ENCODE measurements around the gene LIPG. TPM values are rescaled to one million over a fixed set of nuclear protein-coding genes. Genes with fewer than 3 reads are reported as not detected.

LIPG gene
- total and polyA plus RNA-seq, 5 donors from 2014 or later = not detected

DNA sequence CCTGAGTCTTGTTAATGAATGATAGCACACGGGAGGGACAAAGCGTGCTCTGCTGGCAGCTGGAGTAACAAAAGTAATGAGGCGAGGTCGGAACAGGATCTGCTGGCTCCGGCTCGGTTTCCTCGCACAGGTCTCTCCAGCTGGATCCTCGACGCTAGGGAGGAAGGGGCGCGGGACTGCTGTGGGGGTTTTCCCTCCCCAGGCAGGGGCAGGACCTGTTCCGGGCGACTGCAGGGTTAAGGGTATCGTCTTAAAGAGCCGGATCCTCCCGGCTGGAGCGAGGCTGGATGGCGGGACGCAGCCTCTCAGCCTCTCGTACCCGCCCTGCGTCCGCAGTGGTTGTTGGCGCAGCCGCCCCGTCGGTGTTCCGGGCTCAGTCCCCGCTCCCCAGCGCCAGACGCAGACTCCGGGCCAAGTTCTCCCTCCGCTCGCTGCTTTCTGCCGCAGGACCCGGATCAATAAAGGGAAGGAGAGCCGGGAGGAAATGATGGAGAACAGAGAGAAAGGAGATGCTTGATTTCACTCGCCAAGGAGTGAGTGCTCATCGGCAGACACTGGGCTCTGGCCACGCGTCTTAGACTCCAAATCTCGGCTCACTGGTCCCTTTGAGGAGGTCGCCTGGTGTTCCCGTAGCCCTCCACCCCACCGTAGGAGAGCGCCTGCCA, 1.1 kb upstream of the LIPG start:
- no peak overlapping the region for H3K27ac Mint-ChIP-seq
- Histone ChIP-seq H3K36me3 (ENCODE audit: control insufficient read depth, insufficient read depth, low read length) (no peaks in the 10 kb centered on the region), H3K4me3 (ENCODE audit: low read depth, low read length) (no peak overlapping the region), H3K4me1 (ENCODE audit: control insufficient read depth, insufficient read depth, low read length, poor library complexity, severe bottlenecking) (peaks cover 12% of the 10 kb centered on the region), H3K27ac (ENCODE audit: insufficient read depth, low read length, poor library complexity, severe bottlenecking) (no peak overlapping the region), H3K27me3 (ENCODE audit: control insufficient read depth, insufficient read depth, low read length) (peaks cover 36% of the 10 kb centered on the region), H3K9me3 (ENCODE audit: control insufficient read depth in 2 of 2, low read length in 2 of 2) (no peaks in the 10 kb centered on the region)
- peak overlapping the region in 3 of 4 donors; percentile 72 to 80 (median 77) for H3K4me3 Mint-ChIP-seq
- ATAC-seq (ENCODE audit: low read depth in 2 of 2) (no peak), DNase-seq (no peak)
- H3K36me3 Mint-ChIP-seq = no peaks in the 10 kb centered on the region
- peaks cover 0 to 2% (median 0%) of the 10 kb centered on the region in 7 donors for H3K9me3 Mint-ChIP-seq
- H3K4me1 Mint-ChIP-seq = peaks cover 0 to 28% (median 2%) of the 10 kb centered on the region in 4 donors
- H3K27me3 Mint-ChIP-seq = peaks cover 71% of the 10 kb centered on the region

DNA sequence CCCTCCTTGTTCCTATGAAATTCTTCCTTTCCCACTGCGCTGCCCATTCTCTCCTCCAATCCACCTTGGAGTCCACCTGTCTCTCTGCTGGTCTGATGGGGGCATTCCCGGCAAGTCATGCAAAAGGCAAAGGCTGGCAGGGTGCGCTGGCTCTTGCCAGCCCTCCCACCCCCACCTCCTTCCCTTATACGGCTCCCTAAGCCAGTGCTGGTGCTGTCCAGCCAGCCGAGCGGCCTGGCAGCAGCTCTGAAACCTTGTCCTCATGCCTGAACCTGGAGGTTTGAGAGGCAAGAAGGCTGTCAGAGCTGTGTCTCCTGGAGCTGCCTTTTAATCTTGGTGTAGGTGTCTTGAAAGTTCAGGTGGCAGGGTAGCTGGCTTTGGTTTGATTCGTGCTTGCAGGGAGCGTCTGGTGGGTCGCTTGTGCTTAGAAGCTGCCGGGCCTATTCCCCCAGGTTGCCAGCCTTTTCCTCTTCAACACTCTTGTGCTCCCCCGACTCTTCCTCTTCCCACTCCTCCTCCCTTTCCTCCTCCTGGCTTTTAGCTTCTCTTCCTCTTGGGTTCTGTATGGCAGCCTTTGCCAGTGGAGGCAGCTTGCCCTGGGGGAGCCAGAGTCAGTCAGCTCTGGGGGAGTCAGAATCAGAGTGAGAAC, 748 bp downstream of the LIPG start:
- H3K27me3 Mint-ChIP-seq = peaks cover 73% of the 10 kb centered on the region
- no peaks in the 10 kb centered on the region for H3K36me3 Mint-ChIP-seq
- H3K4me1 ChIP-seq (ENCODE audit: control insufficient read depth, insufficient read depth, low read length, poor library complexity, severe bottlenecking) = peaks cover 12% of the 10 kb centered on the region
- DNase-seq (no peak), ATAC-seq (ENCODE audit: low read depth in 2 of 2) (no peak)
- peaks cover 43% of the 10 kb centered on the region for H3K27me3 ChIP-seq (ENCODE audit: control insufficient read depth, insufficient read depth, low read length)
- no peak overlapping the region for H3K27ac ChIP-seq (ENCODE audit: insufficient read depth, low read length, poor library complexity, severe bottlenecking)
- H3K4me1 Mint-ChIP-seq = peaks cover 0 to 28% (median 2%) of the 10 kb centered on the region in 4 donors
- no peaks in the 10 kb centered on the region for H3K36me3 ChIP-seq (ENCODE audit: control insufficient read depth, insufficient read depth, low read length)
- H3K4me3 ChIP-seq (ENCODE audit: low read depth, low read length) = no peak overlapping the region
- no peaks in the 10 kb centered on the region for H3K9me3 ChIP-seq (ENCODE audit: control insufficient read depth in 2 of 2, low read length in 2 of 2)
- no peak overlapping the region for H3K27ac Mint-ChIP-seq
- peak overlapping the region in 2 of 4 donors; percentile 72 to 80 for H3K4me3 Mint-ChIP-seq
- H3K9me3 Mint-ChIP-seq = peaks cover 0 to 2% (median 0%) of the 10 kb centered on the region in 7 donors

DNA sequence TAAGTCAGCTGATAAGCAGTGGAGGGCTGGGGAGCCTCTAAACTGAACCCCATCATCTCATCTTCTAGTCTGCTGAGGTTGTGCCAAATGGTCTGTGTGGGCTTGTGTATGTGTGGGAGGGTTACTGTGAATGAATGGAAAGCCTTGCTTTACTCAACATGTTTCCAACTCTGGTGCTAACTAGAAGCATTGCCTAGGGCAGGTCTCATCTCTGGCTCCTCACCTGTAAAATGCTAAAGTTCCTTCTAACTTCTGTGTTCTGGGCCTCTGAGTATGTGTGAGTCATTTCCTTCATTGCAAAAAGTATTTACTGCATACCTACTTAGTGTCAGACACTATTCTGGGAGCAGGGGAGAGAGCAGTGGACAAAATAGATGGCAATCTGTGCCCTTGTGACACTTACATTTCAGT, 1.3 kb downstream of the LIPG start:
- H3K27me3 ChIP-seq (ENCODE audit: control insufficient read depth, insufficient read depth, low read length) = peaks cover 43% of the 10 kb centered on the region
- DNase-seq (no peak), ATAC-seq (ENCODE audit: low read depth in 2 of 2) (no peak)
- no peaks in the 10 kb centered on the region for H3K9me3 ChIP-seq (ENCODE audit: control insufficient read depth in 2 of 2, low read length in 2 of 2)
- peaks cover 0 to 28% (median 2%) of the 10 kb centered on the region in 4 donors for H3K4me1 Mint-ChIP-seq
- no peak overlapping the region for H3K27ac ChIP-seq (ENCODE audit: insufficient read depth, low read length, poor library complexity, severe bottlenecking)
- no peak overlapping the region for H3K27ac Mint-ChIP-seq
- H3K4me1 ChIP-seq (ENCODE audit: control insufficient read depth, insufficient read depth, low read length, poor library complexity, severe bottlenecking) = peaks cover 12% of the 10 kb centered on the region
- peak overlapping the region in 1 of 4 donors; percentile 35 for H3K4me3 Mint-ChIP-seq
- H3K36me3 Mint-ChIP-seq = no peaks in the 10 kb centered on the region
- no peaks in the 10 kb centered on the region for H3K36me3 ChIP-seq (ENCODE audit: control insufficient read depth, insufficient read depth, low read length)
- no peak overlapping the region for H3K4me3 ChIP-seq (ENCODE audit: low read depth, low read length)
- H3K9me3 Mint-ChIP-seq = peaks cover 0 to 2% (median 0%) of the 10 kb centered on the region in 7 donors
- peaks cover 78% of the 10 kb centered on the region for H3K27me3 Mint-ChIP-seq

DNA sequence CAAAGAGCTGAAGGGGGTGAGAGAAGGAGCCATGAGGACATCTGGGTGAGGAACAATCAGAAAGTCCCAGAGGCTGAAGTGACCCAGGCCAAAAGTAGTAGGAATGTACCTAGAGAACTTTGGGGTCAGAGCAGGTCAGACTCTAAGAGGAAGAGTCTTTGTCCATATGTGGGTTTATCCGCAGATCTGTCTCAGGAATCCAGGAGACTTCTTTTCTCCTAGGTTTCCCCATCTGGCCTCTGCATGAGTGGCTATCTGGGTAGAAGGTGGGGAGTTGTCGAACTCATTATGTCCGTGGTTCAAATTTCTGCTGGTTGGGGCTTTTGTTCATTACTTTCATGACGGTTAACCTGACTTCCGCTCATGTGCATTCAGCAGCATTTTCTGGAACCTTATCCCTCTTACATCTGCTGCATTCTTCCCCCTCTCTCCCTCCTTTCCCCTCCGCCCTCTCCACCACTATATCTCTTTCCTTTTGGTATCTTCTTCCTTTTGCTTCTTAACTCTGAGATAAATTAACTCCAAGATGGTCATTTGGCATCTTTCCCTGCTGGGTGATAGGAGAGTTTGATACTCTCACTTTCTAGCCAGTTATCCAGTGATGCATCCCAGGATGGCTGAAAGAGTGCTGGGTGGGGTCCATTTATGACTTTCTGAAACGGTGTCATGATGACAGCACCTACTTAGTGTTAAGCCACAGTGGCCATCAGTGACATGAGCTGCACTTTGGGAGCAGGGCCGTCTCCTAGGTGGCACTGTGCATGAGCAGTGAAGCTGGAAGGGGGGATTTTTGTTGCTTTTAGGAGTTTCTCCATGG, 2.1 kb downstream of the LIPG start:
- no peaks in the 10 kb centered on the region for H3K36me3 Mint-ChIP-seq
- H3K27me3 Mint-ChIP-seq = peaks cover 73% of the 10 kb centered on the region
- Histone ChIP-seq H3K27ac (ENCODE audit: insufficient read depth, low read length, poor library complexity, severe bottlenecking) (no peak overlapping the region), H3K4me3 (ENCODE audit: low read depth, low read length) (no peak overlapping the region), H3K9me3 (ENCODE audit: control insufficient read depth in 2 of 2, low read length in 2 of 2) (no peaks in the 10 kb centered on the region), H3K4me1 (ENCODE audit: control insufficient read depth, insufficient read depth, low read length, poor library complexity, severe bottlenecking) (peaks cover 12% of the 10 kb centered on the region), H3K36me3 (ENCODE audit: control insufficient read depth, insufficient read depth, low read length) (no peaks in the 10 kb centered on the region), H3K27me3 (ENCODE audit: control insufficient read depth, insufficient read depth, low read length) (peaks cover 43% of the 10 kb centered on the region)
- ATAC-seq (ENCODE audit: low read depth in 2 of 2) = no peak
- H3K27ac Mint-ChIP-seq = no peak overlapping the region
- H3K4me1 Mint-ChIP-seq = peaks cover 0 to 28% (median 2%) of the 10 kb centered on the region in 4 donors
- H3K4me3 Mint-ChIP-seq = peak overlapping the region in 2 of 4 donors; percentile 4 to 35
- peaks cover 0 to 2% (median 0%) of the 10 kb centered on the region in 7 donors for H3K9me3 Mint-ChIP-seq
- DNase-seq = no peak

DNA sequence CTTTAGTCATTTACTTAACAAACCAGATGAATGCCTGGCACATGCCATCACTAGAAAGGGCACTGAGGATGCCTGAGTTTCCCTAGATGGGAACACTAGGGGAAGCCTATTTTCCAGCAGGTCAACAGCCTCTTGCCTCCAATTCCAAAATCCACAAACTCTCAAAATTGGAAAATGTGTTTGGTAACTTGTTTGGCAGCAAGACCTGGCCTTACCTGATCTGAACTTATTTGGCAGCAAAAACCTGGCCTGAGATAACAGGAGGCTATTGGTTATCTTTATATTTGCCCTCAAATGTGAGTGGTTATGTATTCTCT, 2.6 kb downstream of the LIPG start:
- H3K27ac Mint-ChIP-seq = no peak overlapping the region
- Histone ChIP-seq H3K9me3 (ENCODE audit: control insufficient read depth in 2 of 2, low read length in 2 of 2) (no peaks in the 10 kb centered on the region), H3K4me1 (ENCODE audit: control insufficient read depth, insufficient read depth, low read length, poor library complexity, severe bottlenecking) (peaks cover 12% of the 10 kb centered on the region), H3K27ac (ENCODE audit: insufficient read depth, low read length, poor library complexity, severe bottlenecking) (no peak overlapping the region), H3K4me3 (ENCODE audit: low read depth, low read length) (no peak overlapping the region), H3K27me3 (ENCODE audit: control insufficient read depth, insufficient read depth, low read length) (peaks cover 43% of the 10 kb centered on the region), H3K36me3 (ENCODE audit: control insufficient read depth, insufficient read depth, low read length) (no peaks in the 10 kb centered on the region)
- peaks cover 0 to 28% (median 2%) of the 10 kb centered on the region in 4 donors for H3K4me1 Mint-ChIP-seq
- peaks cover 0 to 2% (median 0%) of the 10 kb centered on the region in 7 donors for H3K9me3 Mint-ChIP-seq
- peaks cover 68% of the 10 kb centered on the region for H3K27me3 Mint-ChIP-seq
- ATAC-seq (ENCODE audit: low read depth in 2 of 2) (no peak), DNase-seq (no peak)
- no peak overlapping the region for H3K4me3 Mint-ChIP-seq
- no peaks in the 10 kb centered on the region for H3K36me3 Mint-ChIP-seq

DNA sequence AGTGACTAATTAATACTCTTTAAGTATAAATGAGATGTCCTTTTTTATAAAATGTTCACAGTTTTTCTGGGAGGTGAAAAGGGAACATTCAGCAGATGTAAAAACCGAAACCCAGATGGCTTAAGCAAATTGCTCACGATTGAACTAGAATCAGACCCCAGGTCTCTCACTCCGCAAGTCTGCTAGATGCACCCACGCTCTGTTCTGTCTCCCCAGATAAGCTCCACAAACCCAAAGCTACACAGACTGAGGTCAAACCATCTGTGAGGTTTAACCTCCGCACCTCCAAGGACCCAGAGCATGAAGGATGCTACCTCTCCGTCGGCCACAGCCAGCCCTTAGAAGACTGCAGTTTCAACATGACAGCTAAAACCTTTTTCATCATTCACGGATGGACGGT, 3.2 kb downstream of the LIPG start:
- ATAC-seq (ENCODE audit: low read depth in 2 of 2) (no peak), DNase-seq (no peak)
- Histone ChIP-seq H3K4me3 (ENCODE audit: low read depth, low read length) (no peak overlapping the region), H3K27ac (ENCODE audit: insufficient read depth, low read length, poor library complexity, severe bottlenecking) (no peak overlapping the region), H3K4me1 (ENCODE audit: control insufficient read depth, insufficient read depth, low read length, poor library complexity, severe bottlenecking) (peaks cover 12% of the 10 kb centered on the region), H3K27me3 (ENCODE audit: control insufficient read depth, insufficient read depth, low read length) (peaks cover 40% of the 10 kb centered on the region), H3K36me3 (ENCODE audit: control insufficient read depth, insufficient read depth, low read length) (no peaks in the 10 kb centered on the region), H3K9me3 (ENCODE audit: control insufficient read depth in 2 of 2, low read length in 2 of 2) (no peaks in the 10 kb centered on the region)
- Mint-ChIP-seq H3K4me1 (peaks cover 0 to 28% (median 2%) of the 10 kb centered on the region in 4 donors), H3K27ac (no peak overlapping the region), H3K27me3 (peaks cover 62% of the 10 kb centered on the region), H3K4me3 (no peak overlapping the region), H3K36me3 (no peaks in the 10 kb centered on the region), H3K9me3 (peaks cover 0 to 2% (median 0%) of the 10 kb centered on the region in 7 donors)

DNA sequence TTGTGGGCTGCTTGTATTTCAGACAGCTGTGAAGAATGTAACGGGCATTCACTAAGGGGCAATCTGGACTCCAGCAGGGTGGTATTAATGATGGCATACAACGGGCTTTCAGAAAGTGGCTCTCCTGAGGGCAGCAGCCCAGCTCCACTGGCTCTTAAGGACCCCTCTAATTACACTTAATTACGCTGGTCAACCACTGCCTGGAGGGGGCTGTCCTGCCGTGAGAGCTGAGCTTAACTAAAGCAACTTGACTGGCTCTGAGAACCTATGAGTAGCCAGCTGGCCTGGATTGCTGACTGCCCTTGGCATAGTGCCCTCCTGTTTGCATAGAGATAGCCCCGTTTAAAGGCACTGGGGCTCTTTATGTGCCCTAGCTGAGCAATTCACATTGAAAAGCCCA, 3.8 kb downstream of the LIPG start:
- Histone ChIP-seq H3K27ac (ENCODE audit: insufficient read depth, low read length, poor library complexity, severe bottlenecking) (no peak overlapping the region), H3K36me3 (ENCODE audit: control insufficient read depth, insufficient read depth, low read length) (no peaks in the 10 kb centered on the region), H3K27me3 (ENCODE audit: control insufficient read depth, insufficient read depth, low read length) (peaks cover 36% of the 10 kb centered on the region), H3K4me3 (ENCODE audit: low read depth, low read length) (no peak overlapping the region), H3K9me3 (ENCODE audit: control insufficient read depth in 2 of 2, low read length in 2 of 2) (no peaks in the 10 kb centered on the region), H3K4me1 (ENCODE audit: control insufficient read depth, insufficient read depth, low read length, poor library complexity, severe bottlenecking) (peaks cover 12% of the 10 kb centered on the region)
- Mint-ChIP-seq H3K4me3 (no peak overlapping the region), H3K4me1 (peaks cover 0 to 24% (median 2%) of the 10 kb centered on the region in 4 donors), H3K27ac (no peak overlapping the region), H3K27me3 (peaks cover 57% of the 10 kb centered on the region), H3K36me3 (no peaks in the 10 kb centered on the region), H3K9me3 (peaks cover 0 to 2% (median 0%) of the 10 kb centered on the region in 7 donors)
- ATAC-seq (ENCODE audit: low read depth in 2 of 2) = no peak
- DNase-seq = no peak
